ENCODE data around the gene HDAC10. TPM values are rescaled to one million over a fixed set of nuclear protein-coding genes. Genes with fewer than 3 reads are reported as not detected.

HDAC10 gene
- total and polyA plus RNA-seq, 3 donors from 2014 or later, result 13.5 to 33.1 (median 32.1) TPM

GRCh38 chr22:50261615-50262459 lies 10.8 kb upstream of the HDAC10 start, which contains the start of gene MAPK12:
TSS of gene MAPK12 (minus strand) at chr22:50261683. CDS start at chr22:50261509, 174 bp downstream.
- intact Hi-C loops (cut with DNase I; ENCODE audit: low total_unique reads), result no loop called here
- Histone ChIP-seq H3K4me3 (peak within 1 kb of the TSS; percentile 51 to 52), H3K27me3 (no peaks in the 10 kb centered on the region), H3K36me3 (ENCODE audit: low read depth, missing control alignments) (no peaks in the 10 kb centered on the region), H3K27ac (peak within 1 kb of the TSS; percentile 50), H3K9me3 (no peaks in the 10 kb centered on the region), H3K4me1 (peaks cover 11% of the 10 kb centered on the region)
- WGBS, 2 donors, result 8 to 17% methylated on average over 7 to 32 of the region's 61 CpGs
- no peak for DNase-seq
- no peak for TF ChIP-seq CTCF (IDR thresholded peaks at IDR 0.05)
- no peak for TF ChIP-seq POLR2A (IDR thresholded peaks at IDR 0.05)

- intact Hi-C loops (cut with DNase I; ENCODE audit: low total_unique reads), result no loop called here
- TF ChIP-seq CTCF (IDR thresholded peaks at IDR 0.05), result no peak
- no peak for TF ChIP-seq POLR2A (IDR thresholded peaks at IDR 0.05)
- 0 to 1% methylated on average over 1 to 49 of the region's 92 CpGs for WGBS, 2 donors
- Histone ChIP-seq H3K27me3 (no peaks in the 10 kb centered on the region), H3K9me3 (no peaks in the 10 kb centered on the region), H3K27ac (peak overlapping the region; percentile 50), H3K4me1 (peaks cover 11% of the 10 kb centered on the region), H3K4me3 (peak overlapping the region; percentile 51 to 52), H3K36me3 (ENCODE audit: low read depth, missing control alignments) (no peaks in the 10 kb centered on the region)
- peak; percentile 73 for DNase-seq
Measured at GRCh38 chr22:50260801-50261614, 9.9 kb upstream of the HDAC10 start.

- DNase-seq, result no peak
- no peaks in the 10 kb centered on the region for H3K36me3 ChIP-seq (ENCODE audit: low read depth, missing control alignments)
- intact Hi-C loops (cut with DNase I; ENCODE audit: low total_unique reads), result no loop called here
- H3K4me3 ChIP-seq, result peak overlapping the region; percentile 51 to 52
- 25 to 33% methylated on average over 4 to 8 of the region's 11 CpGs for WGBS, 2 donors
- H3K27me3 ChIP-seq, result no peaks in the 10 kb centered on the region
- peaks cover 11% of the 10 kb centered on the region for H3K4me1 ChIP-seq
- H3K9me3 ChIP-seq, result no peaks in the 10 kb centered on the region
- TF ChIP-seq POLR2A (IDR thresholded peaks at IDR 0.05), result no peak
- no peak for TF ChIP-seq CTCF (IDR thresholded peaks at IDR 0.05)
- H3K27ac ChIP-seq, result peak overlapping the region; percentile 50
Measured at GRCh38 chr22:50260434-50260800, 9.4 kb upstream of the HDAC10 start.

GRCh38 chr22:50259302-50259701 lies 8.2 kb upstream of the HDAC10 start:
- intact Hi-C loops (cut with DNase I; ENCODE audit: low total_unique reads), result no loop called here

More at GRCh38 chr22:50259302-50259701, 8.2 kb upstream of the HDAC10 start:
- no peak for DNase-seq
- Histone ChIP-seq H3K27me3 (no peaks in the 10 kb centered on the region), H3K9me3 (no peaks in the 10 kb centered on the region), H3K27ac (no peak overlapping the region), H3K36me3 (ENCODE audit: low read depth, missing control alignments) (no peaks in the 10 kb centered on the region), H3K4me1 (peaks cover 11% of the 10 kb centered on the region), H3K4me3 (no peak overlapping the region)
- WGBS, 2 donors, result 83 to 89% methylated on average over 14 to 15 of the region's 15 CpGs
- TF ChIP-seq CTCF (IDR thresholded peaks at IDR 0.05) (no peak), POLR2A (IDR thresholded peaks at IDR 0.05) (no peak)
